ENCODE measurements around the gene HSPG2. TPM values are rescaled to one million over a fixed set of nuclear protein-coding genes. Genes with fewer than 3 reads are reported as not detected.
"Not testable (repeated sequence)": the region's sequence is repeated elsewhere in the genome, so short reads cannot be mapped to it uniquely, and the experiment has no call there.

Gene HSPG2
- total RNA-seq, 2 donors from 2014 or later: 148 to 152 TPM

- Histone ChIP-seq H3K27me3 (no peaks in the 10 kb centered on the region), H3K9me3 (no peaks in the 10 kb centered on the region), H3K9ac (ENCODE audit: low read depth in 2 of 2, low read length in 2 of 2) (no peak overlapping the region), H3K4me1 (no peaks in the 10 kb centered on the region), H3K27ac (no peak overlapping the region), H3K4me3 (no peak overlapping the region), H3K36me3 (no peaks in the 10 kb centered on the region)
- intact Hi-C loops (cut with DNase I): no loop called here
- TF ChIP-seq CTCF (IDR thresholded peaks at IDR 0.05): no peak
- no peak for DNase-seq
These were observed 137.4 kb downstream of the HSPG2 start for GRCh38 chr1:21799730-21800129.

GRCh38 chr1:21795075-21795474 lies 142.0 kb downstream of the HSPG2 start:
- Histone ChIP-seq H3K9me3 (no peaks in the 10 kb centered on the region), H3K4me3 (no peak overlapping the region), H3K27me3 (no peaks in the 10 kb centered on the region), H3K36me3 (no peaks in the 10 kb centered on the region), H3K4me1 (no peaks in the 10 kb centered on the region), H3K9ac (ENCODE audit: low read depth in 2 of 2, low read length in 2 of 2) (no peak overlapping the region), H3K27ac (no peak overlapping the region)
- intact Hi-C loops (cut with DNase I): no loop called here
- TF ChIP-seq CTCF (IDR thresholded peaks at IDR 0.05): no peak
- DNase-seq: no peak

GRCh38 chr1:21794656-21795055 lies 142.5 kb downstream of the HSPG2 start:
- H3K4me3 ChIP-seq: no peak overlapping the region
- no peak overlapping the region for H3K9ac ChIP-seq (ENCODE audit: low read depth in 2 of 2, low read length in 2 of 2)
- no peaks in the 10 kb centered on the region for H3K36me3 ChIP-seq
- no peak for DNase-seq
- H3K4me1 ChIP-seq: no peaks in the 10 kb centered on the region
- no peaks in the 10 kb centered on the region for H3K9me3 ChIP-seq
- H3K27me3 ChIP-seq: no peaks in the 10 kb centered on the region
- intact Hi-C loops (cut with DNase I): no loop called here
- H3K27ac ChIP-seq: no peak overlapping the region
- TF ChIP-seq CTCF (IDR thresholded peaks at IDR 0.05): no peak

GRCh38 chr1:21793104-21793503 lies 144.0 kb downstream of the HSPG2 start:
- Histone ChIP-seq H3K36me3 (no peaks in the 10 kb centered on the region), H3K4me3 (no peak overlapping the region), H3K27ac (no peak overlapping the region), H3K9me3 (no peaks in the 10 kb centered on the region), H3K4me1 (no peaks in the 10 kb centered on the region), H3K27me3 (no peaks in the 10 kb centered on the region), H3K9ac (ENCODE audit: low read depth in 2 of 2, low read length in 2 of 2) (no peak overlapping the region)
- DNase-seq: no peak
- no peak for TF ChIP-seq CTCF (IDR thresholded peaks at IDR 0.05)
- intact Hi-C loops (cut with DNase I): no loop called here

GRCh38 chr1:21786640-21787039 lies 150.5 kb downstream of the HSPG2 start:
- intact Hi-C loops (cut with DNase I): no loop called here
- TF ChIP-seq CTCF (IDR thresholded peaks at IDR 0.05): no peak
- Histone ChIP-seq H3K27me3 (no peaks in the 10 kb centered on the region), H3K9me3 (no peaks in the 10 kb centered on the region), H3K27ac (no peak overlapping the region), H3K4me1 (no peaks in the 10 kb centered on the region), H3K9ac (ENCODE audit: low read depth in 2 of 2, low read length in 2 of 2) (no peak overlapping the region), H3K36me3 (no peaks in the 10 kb centered on the region), H3K4me3 (no peak overlapping the region)
- DNase-seq: no peak

- H3K36me3 ChIP-seq; H3K4me3 ChIP-seq; intact Hi-C loops (cut with DNase I); H3K27me3 ChIP-seq; H3K4me1 ChIP-seq; H3K9ac ChIP-seq (ENCODE audit: low read depth in 2 of 2, low read length in 2 of 2); H3K9me3 ChIP-seq; H3K27ac ChIP-seq; DNase-seq: not testable (repeated sequence)
These were observed 151.3 kb downstream of the HSPG2 start for GRCh38 chr1:21785764-21786163.

Measured in colonic mucosa (tissue), 4 donors.